Stimulated activated naive CD8-positive, alpha-beta T cell treated with anti-CD3 and anti-CD28 coated beads, Interleukin-15, Interleukin-2, amounts not matched to agents 100 U/mL and 50 U/mL, for 24 hours (primary cell): Measurements from ENCODE around the gene WDTC1.

Experiments used
- ATAC-seq: fragments of 150-1000 bp; cut with Tn5 transposase; one replicate; pipeline ENCODE4 v1.10.0; 2021
- DNase-seq: peaks from one replicate; pipeline ENCODE4 v3.0.0; 2021

The WDTC1 gene

GRCh38 chr1:27357281-27358037 lies 123.0 kb downstream of the WDTC1 start:
- peak; percentile 53 for ATAC-seq
- DNase-seq = peak; percentile 82
